Fibroblast of peridontal ligament (primary cell): ENCODE data around the gene CLEC9A.
"Not testable (repeated sequence)": the region's sequence is repeated elsewhere in the genome, so short reads cannot be mapped to it uniquely, and the experiment has no call there.

Experiments
- DNase-seq: peaks from one replicate; pipeline ENCODE4 v3.0.0-alpha.2; 2010; ENCODE audit errors: extremely low read depth

Gene CLEC9A

GRCh38 chr12:10030446-10030845 is at the start of gene CLEC9A:
TSS of gene CLEC9A (plus strand) at chr12:10030682. CDS start at chr12:10052688, 22,006 bp downstream.
- no peak for DNase-seq

- no peak for DNase-seq
These were observed 38.6 kb upstream of the CLEC9A start for GRCh38 chr12:9991876-9992275.

GRCh38 chr12:9992296-9992695 is 38.2 kb upstream of the CLEC9A start:
- no peak for DNase-seq

GRCh38 chr12:9999016-9999415 is 31.5 kb upstream of the CLEC9A start, which contains the start of gene CLEC1B:
TSS of gene CLEC1B (minus strand) at chr12:9999121. CDS start at chr12:9999100, 21 bp downstream.
- DNase-seq: no peak

DNA sequence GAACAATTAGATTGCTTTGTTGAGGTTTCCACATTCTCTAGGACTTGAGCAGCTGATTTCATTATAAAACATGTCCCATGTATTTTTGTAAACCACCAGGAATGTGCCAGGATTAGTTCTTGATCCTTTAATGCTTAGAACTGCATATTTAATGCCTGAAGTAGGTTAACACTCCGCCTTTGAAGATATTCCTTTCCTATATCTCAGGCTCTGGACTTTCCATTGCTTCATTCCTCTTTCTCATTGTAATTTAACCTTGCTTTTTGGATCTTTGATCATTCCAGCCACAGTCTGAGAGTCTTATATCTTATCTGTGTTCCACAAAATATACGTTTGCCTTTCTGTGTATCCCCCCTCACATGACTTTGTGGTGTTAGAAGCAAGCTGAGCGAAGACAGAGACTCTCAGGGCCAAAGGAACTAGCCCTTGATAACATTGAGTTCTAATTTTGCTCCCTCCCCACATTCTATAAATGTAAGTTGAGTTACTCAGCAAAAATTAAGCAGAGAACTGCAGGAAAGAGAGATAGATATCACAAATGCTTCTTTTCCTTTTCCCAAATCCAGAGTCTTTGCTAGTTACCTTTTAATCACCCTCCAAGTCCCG is 29.2 kb upstream of the CLEC9A start:
- no peak for DNase-seq

DNA sequence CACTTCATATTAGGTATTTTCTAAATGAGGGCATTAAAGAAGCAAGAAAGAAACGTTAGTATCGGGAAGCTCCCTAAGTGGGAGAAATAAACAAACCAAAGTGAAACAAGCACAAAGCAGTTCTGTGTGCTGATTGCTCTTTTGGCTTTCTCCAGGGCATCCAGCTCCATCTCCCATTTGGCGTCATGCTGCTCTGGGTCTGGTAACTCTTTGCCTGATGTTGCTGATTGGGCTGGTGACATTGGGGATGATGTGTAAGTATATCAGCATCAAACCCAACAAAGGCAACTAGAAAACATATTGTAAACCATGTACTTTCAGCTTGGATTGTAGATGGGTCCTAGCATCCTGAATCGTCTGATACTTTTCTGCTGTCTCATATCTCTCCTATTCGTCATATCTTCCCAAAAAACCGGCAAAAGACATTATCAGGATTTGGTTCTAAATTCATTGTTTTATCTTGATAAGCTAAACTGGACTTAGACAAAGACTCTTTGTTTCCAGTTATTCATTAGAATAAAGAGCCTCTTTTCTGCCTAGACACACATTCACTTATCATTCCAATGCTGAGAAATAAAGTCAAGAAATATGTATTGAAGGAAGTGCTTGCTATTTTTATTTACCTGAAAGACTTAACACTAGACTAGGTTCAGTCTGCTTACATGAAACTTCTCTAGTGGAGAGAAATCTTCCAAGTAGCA is 17.7 kb upstream of the CLEC9A start:
- no peak for DNase-seq

DNA sequence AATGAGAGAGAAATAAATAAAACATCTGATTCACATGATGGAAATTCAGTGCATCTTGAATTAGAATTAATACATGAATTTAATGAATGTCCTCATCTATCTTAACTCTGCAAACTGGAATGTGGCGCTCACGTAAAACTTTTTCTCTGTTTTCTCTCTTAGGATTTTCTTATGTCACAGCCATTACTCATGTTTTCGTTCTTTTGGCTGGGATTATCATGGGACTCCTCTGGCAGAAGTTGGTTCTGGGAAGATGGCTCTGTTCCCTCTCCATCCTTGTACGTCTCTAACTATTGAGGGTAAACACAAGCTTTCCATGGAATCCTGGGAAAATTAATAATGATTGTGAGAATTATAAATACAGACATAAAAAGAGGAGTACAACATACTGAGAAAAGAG is 15.0 kb upstream of the CLEC9A start:
- DNase-seq: no peak

DNA sequence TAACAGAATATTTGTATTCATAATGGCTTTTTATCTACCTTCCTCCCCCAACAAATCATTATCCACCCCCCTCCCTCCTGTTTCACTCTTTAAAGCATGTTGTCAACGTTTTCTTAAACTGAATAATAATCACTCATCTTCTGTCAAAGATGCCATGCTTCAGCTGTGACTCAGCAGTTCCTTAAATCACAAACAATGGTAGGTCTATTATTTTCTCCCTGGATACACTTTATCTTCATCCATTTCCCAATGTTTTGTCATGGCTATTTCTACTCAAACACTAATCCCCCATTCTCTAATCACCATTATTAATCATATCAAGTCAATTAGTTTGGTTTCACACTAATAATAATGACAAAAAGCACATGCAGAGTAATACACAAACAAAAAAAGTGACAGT is 13.6 kb upstream of the CLEC9A start:
- no peak for DNase-seq

GRCh38 chr12:10018386-10018785 is 12.1 kb upstream of the CLEC9A start:
- no peak for DNase-seq

DNA sequence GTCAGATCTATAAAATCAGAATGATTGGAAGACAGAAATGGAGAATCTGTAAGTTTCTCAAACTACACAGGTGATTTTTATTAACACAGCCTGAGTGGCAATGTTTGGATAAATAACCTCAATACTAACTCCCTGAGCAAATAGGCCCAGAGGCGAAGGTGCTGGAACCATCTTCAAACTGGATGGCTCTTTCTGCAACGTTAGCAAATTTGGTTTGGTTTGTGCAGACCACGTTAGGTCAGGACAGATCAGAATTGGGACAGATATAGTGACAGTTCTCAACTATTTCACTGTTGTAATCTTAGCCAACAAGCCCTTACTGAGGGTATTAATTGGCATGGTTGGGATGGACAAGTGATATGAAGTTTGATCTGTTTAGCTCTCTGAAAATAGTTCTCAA is 9.1 kb upstream of the CLEC9A start:
- no peak for DNase-seq

GRCh38 chr12:10025236-10025635 is 5.2 kb upstream of the CLEC9A start:
- no peak for DNase-seq

- DNase-seq: not testable (repeated sequence)
These were observed 3.8 kb upstream of the CLEC9A start for GRCh38 chr12:10026666-10027065.

DNA sequence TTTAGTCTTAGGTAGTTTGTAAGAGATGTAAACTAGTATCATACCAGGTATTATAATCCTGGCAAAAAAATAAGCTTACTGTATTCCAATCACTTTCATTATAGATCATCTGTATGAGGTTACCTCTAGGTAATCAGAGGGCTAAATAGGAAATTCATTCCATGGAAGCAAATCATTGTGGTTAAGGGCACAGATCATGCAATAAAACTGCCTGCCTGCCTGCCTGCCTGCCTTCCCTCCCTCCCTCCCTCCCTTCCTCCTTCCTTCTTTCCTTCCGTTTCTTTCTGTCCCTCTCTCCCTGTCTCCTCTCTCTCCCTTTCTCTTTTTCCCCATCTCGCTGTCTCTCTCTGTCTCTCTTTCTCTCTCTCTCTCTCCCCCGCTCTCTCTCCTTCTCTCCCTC is 3.2 kb upstream of the CLEC9A start:
- DNase-seq: no peak

- DNase-seq: no peak
These were observed 2.8 kb upstream of the CLEC9A start for GRCh38 chr12:10027721-10028120.

DNA sequence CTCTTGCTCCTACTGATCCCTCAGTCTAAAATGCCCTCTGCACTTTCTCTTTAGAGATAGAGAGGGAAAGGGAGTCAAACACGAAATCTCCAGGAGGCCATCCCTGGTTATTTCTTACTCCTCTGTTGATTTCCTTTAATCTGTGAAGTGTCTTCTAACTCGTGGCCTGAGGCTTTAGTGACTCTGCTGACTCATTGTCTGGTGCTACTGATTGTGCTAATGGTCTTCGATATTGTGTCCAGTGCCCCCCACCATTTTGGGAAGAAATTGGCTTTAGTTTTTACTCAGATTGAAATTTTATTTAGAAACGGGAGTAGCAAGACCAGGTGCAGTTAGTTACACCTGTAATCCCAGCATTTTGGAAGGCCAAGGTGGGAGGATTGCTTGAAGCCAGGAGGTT is 839 bp downstream of the CLEC9A start:
- no peak for DNase-seq

DNA sequence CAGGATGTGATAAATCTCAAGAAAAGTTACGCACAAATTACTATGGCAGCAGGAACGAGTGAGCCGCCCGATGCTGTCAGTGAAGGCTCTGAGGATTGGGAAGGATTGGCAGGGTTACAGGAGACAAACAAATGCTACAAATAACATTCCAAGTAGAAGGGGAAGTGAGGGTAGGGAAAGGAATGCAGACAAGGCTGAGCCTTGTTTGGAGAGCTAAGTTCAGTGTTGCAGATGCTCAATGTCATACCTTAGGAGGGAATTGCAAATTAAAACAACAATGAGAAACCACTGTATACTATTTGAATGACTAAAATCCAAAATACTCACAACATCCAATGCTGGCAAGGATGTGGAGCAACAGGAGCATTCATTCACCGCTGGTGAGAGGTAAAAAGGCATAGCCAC is 1.3 kb downstream of the CLEC9A start:
- DNase-seq: peak; percentile 11

DNA sequence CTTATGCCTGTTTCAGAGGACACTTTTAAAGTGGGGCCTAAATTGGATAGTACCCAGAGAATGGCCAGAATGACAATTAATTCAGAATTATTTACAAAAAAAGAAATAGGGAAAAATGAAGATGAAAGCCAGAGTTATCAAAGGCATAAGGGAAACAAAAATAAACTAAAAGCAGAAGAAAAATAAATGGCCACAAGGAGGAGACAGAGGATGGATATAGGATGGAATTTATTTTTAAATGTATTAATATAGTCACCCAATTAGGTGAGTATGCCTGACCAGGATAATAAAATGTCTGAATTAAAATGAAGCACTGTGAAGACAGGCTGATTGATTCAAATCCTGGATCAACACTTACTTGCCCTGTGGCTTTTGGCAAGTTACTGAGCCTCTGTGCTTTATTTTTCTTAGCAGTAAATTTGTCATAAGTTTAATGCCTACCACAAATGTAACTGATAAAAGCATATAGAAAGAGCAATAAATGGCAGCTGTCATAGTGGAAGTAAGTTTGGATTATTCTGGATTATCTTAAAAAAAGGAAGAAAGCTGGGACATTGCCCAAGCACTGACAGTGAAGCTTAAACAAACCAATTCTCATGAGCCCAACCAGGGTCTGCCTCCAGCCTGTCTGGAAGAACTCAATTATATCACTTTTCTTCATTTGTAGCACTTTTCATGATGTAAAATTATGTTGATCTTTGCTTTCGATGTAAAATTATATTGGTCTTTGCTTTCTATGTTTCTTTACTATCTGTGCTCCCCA is 3.5 kb downstream of the CLEC9A start:
- DNase-seq: peak; percentile 5

DNA sequence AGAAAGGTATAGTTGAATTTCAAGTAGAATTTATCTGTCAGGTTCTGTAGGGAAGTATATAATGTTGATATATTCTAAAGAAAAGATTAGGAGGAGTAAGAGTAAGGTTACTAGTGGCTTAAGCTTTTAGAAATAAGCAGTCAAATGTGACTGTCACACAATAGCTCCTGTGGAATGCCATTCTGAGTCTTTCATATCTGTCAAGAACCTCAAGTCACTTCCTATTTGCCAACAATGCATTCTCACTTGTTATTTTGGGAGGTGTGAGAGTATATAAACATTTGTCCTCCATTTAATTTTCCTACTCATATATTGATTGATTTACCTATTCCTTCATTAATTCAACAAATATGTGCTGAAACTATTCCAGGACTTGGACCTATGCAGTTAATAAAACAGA is 11.7 kb downstream of the CLEC9A start:
- no peak for DNase-seq

DNA sequence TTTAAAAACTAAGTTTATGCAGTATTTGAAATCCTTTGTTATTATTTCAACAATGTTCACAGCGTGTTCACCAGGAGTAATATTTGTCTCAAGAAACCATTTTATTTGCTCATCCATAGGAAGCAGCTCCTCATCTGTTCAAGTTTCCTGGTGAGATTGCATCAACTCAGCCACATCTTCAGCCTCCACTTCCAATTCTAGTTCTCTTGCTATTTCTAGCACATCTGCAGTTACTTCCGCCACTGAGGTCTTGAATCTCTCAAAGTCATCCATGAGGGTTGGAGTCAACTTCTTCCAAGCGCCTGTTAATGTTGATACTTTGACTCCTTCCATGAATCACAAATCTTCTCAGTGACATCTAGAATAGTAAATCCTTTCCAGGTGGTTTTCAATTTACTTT is 18.0 kb downstream of the CLEC9A start:
- DNase-seq: no peak

DNA sequence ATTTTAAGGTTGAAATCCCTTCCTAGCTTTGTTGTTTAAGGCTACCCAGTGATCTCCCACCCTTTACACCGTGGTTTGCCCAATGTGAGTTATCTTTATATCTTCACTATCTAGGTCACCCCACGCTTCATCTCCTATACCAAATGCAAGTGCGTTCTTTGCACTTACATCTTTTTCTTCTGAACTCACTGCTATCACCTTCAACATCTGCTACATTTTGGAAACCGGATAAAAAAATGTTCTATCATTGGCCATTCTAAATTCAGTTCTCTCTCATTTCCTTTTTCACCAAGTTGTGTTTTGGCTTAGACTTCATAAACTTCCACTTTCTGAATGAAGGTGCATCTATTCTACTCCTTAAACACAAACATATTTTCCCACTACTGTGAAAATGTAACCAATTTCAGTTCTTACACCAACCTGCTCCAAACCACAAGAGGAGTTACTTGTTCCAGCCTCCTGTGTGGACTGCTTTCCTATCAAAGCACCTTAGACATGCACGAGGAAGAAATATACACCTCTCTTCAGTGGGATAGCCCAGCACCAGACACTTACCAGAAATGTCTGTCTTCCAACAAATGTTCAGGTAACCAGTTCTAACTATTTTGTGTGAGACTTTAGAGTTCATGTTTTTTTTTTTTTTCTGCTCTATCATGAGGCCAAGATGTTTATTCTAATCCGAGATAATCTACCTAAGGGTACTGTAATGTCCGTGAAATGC is 21.9 kb downstream of the CLEC9A start:
- DNase-seq: no peak

- DNase-seq: no peak
These were observed 27.9 kb downstream of the CLEC9A start for GRCh38 chr12:10058387-10058786.

- no peak for DNase-seq
These were observed 34.8 kb downstream of the CLEC9A start for GRCh38 chr12:10065241-10065640.
